Neuron (in vitro differentiated cells): ENCODE measurements around the gene GPR152.
"Not testable (repeated sequence)": the region's sequence is repeated elsewhere in the genome, so short reads cannot be mapped to it uniquely, and the experiment has no call there.

ENCODE experiments used
- H2AFZ ChIP-seq: one replicate; pipeline ENCODE4 v1.6.1; 2013; ENCODE audit warnings: low read depth, mild to moderate bottlenecking, inconsistent platforms, low read length, moderate library complexity
- H3K27me3 ChIP-seq: one replicate; pipeline ENCODE4 v1.6.1; 2013; ENCODE audit warnings: low read length; ENCODE audit not compliant: insufficient read depth
- H3K36me3 ChIP-seq: one replicate; pipeline ENCODE4 v1.6.1; 2013; ENCODE audit warnings: low read length; ENCODE audit not compliant: insufficient read depth
- H3K4me1 ChIP-seq: one replicate; pipeline ENCODE4 v1.6.1; 2013; ENCODE audit warnings: low read length; ENCODE audit not compliant: insufficient read depth
- H3K4me3 ChIP-seq: 2 replicates; pipeline ENCODE4 v1.5.1; 2013; ENCODE audit warnings: mild to moderate bottlenecking, low read length, moderate library complexity
- H3K9me3 ChIP-seq: one replicate; pipeline ENCODE4 v1.6.1; 2013; ENCODE audit warnings: low read length

The GPR152 gene

GRCh38 chr11:67427364-67427859 lies 25.1 kb downstream of the GPR152 start:
- Histone ChIP-seq H3K4me3 (peak overlapping the region; percentile 75), H3K4me1 (peaks cover 11% of the 10 kb centered on the region), H2AFZ (peak overlapping the region; percentile 92)
- H3K9me3 ChIP-seq, H3K36me3 ChIP-seq, H3K27me3 ChIP-seq: not testable (repeated sequence)

DNA sequence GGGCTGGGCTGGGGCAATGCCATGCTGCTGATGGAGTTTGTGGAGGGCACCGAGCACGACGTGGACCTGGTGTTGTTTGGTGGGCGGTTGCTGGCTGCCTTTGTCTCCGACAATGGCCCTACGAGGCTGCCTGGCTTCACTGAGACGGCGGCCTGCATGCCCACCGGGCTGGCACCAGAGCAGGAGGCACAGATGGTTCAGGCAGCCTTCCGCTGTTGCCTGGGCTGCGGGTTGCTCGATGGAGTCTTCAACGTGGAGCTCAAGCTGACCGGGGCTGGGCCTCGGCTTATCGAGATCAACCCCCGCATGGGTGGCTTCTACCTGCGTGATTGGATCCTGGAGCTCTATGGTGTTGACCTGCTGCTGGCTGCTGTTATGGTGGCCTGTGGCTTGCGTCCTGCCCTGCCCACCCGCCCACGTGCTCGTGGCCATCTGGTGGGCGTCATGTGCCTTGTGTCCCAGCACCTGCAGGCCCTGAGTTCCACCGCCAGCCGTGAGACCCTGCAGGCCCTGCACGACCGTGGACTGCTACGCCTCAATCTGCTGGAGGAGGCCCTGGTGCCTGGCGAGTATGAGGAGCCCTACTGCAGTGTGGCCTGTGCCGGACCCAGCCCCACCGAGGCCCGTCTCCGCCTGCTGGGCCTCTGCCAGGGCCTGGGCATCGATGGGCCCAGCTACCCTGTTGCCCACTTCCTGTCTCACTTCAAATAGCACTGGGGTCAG lies 28.5 kb downstream of the GPR152 start:
- Histone ChIP-seq H3K27me3 (no peaks in the 10 kb centered on the region), H3K36me3 (no peaks in the 10 kb centered on the region), H3K4me3 (no peak overlapping the region), H3K4me1 (peaks cover 16% of the 10 kb centered on the region), H2AFZ (no peak overlapping the region), H3K9me3 (no peaks in the 10 kb centered on the region)

DNA sequence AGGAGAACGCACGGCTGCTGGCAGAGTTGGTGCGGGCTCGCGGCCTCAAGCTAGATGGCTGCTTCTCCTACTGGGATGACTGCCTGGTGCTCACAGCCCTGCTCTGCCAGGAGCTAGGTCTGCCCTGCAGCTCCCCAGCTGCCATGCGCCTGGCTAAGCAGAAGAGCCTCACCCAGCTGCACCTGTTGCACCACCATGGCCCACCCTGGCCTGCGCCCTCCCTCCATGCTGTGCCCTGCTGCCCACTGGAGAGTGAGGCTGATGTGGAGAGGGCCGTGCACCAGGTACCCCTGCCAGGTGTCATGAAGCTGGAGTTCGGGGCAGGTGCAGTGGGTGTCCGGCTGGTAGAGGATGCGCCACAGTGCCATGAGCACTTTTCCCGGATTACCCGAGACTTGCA lies 29.1 kb downstream of the GPR152 start:
- Histone ChIP-seq H3K4me3 (no peak overlapping the region), H3K27me3 (no peaks in the 10 kb centered on the region), H3K9me3 (no peaks in the 10 kb centered on the region), H3K36me3 (no peaks in the 10 kb centered on the region), H3K4me1 (peaks cover 14% of the 10 kb centered on the region), H2AFZ (no peak overlapping the region)

GRCh38 chr11:67422891-67423290 lies 29.6 kb downstream of the GPR152 start:
- Histone ChIP-seq H2AFZ (no peak overlapping the region), H3K4me3 (no peak overlapping the region), H3K36me3 (no peaks in the 10 kb centered on the region), H3K9me3 (no peaks in the 10 kb centered on the region), H3K4me1 (peaks cover 14% of the 10 kb centered on the region), H3K27me3 (no peaks in the 10 kb centered on the region)

GRCh38 chr11:67421430-67422031 lies 31.0 kb downstream of the GPR152 start:
- Histone ChIP-seq H2AFZ (no peak overlapping the region), H3K4me3 (peak overlapping the region; percentile 39), H3K4me1 (peaks cover 10% of the 10 kb centered on the region), H3K9me3 (no peaks in the 10 kb centered on the region), H3K36me3 (no peaks in the 10 kb centered on the region), H3K27me3 (no peaks in the 10 kb centered on the region)

DNA sequence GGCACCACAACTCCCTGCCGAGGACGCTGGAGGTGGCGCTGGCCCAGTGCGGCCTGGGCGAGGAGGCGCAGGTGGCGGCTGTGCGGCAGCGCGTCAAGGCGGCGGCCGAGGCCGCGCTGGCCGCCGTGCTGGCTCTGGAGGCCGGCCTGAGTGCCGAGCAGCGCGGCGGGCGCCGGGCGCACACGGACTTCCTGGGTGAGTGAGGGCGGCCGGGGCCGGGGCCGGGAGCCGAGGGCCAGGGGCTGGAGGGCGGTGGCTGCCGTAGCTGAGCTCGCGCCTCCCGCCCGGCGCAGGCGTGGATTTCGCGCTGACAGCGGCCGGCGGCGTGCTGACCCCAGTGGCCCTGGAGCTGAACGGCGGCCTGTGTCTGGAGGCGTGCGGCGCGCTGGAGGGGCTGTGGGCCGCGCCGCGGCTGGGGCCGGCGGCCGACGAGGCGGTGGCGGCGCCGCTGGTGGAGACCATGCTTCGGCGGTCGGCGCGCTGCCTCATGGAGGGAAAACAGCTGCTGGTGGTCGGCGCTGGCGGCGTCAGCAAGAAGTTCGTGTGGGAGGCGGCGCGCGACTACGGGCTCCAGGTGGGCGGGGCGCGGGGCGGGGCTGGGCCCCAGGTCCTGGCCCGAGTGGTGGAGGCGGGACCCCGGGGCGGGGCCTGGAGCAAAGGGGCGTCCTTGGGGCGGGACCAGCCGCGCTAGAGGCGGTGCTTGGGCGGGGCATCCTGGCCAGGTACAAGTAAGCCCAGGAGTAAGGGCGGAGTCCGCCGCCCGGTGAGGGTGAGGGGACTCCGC lies 31.7 kb downstream of the GPR152 start:
- H3K27me3 ChIP-seq = no peaks in the 10 kb centered on the region

DNA sequence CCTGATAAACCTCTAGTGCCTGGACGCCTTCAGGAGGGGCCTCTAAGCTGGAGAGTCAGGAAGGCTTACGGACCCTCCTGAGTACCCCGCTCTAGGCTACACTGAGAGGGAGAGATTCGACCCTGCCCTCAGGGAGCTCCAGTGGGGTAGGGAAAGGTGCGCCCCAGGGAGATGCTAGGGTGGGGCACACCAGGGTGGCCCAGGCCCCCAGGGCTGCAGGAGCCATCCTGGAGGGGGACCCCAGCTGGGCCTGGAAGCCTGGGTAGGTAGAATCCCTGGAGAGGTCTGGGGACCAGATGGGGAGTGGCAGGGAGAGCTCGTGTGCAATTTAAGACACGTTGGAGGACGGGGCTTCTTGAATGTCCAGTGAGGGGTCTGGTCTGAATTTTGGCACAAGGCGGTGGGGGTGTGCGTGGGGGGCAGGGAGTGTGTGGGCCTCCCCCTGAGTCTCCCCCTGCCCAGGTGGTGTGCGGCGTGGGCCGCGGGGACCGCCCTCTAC lies 32.3 kb downstream of the GPR152 start:
- no peaks in the 10 kb centered on the region for H3K27me3 ChIP-seq
- H3K4me3 ChIP-seq = peak overlapping the region; percentile 64
- H3K9me3 ChIP-seq = no peaks in the 10 kb centered on the region

More for the DNA sequence above, 31.7 kb downstream of the GPR152 start:
- H2AFZ ChIP-seq = peak overlapping the region; percentile 78
- peaks cover 10% of the 10 kb centered on the region for H3K4me1 ChIP-seq
- no peaks in the 10 kb centered on the region for H3K36me3 ChIP-seq
- no peaks in the 10 kb centered on the region for H3K9me3 ChIP-seq
- H3K4me3 ChIP-seq = peak overlapping the region; percentile 64

DNA sequence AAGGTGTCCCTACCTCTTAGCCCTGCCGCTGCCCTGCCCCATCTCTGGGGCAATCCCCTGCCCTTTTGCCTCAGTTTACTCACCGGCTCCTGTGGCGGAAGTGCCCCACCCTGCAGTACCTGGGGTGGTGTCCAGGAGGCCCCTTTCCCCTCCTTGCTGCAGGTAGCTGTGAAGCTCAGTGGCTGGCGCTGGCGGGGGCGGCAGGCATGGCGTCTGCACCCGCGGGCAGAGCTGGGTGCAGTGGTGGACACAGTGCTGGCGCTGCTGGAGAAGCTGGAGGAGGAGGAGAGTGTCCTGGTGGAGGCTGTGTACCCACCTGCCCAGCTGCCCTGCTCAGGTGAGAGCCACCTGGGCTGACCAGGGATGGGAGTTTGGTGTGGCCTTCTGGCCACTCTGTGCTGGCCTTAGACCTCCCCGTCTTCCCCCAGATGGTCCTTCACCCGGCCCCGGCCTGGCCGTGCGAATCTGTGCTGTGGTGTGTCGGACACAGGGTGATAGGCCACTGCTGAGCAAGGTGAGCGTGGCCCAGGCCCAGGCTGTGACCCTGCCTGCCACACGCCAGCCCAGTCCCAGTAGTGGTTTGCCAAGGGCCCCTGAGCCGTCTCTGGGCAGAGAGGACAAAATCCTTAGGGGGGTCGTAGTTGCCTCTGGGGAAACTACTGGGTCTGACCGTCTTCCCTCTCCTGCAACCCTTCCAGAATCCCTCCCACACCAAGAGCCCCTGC lies 33.0 kb downstream of the GPR152 start:
- Histone ChIP-seq H3K4me3 (no peak overlapping the region), H3K27me3 (no peaks in the 10 kb centered on the region), H2AFZ (no peak overlapping the region), H3K4me1 (peaks cover 10% of the 10 kb centered on the region), H3K9me3 (no peaks in the 10 kb centered on the region), H3K36me3 (no peaks in the 10 kb centered on the region)

More for the DNA sequence above, 32.3 kb downstream of the GPR152 start:
- Histone ChIP-seq H3K36me3 (no peaks in the 10 kb centered on the region), H2AFZ (peak overlapping the region; percentile 78), H3K4me1 (peaks cover 10% of the 10 kb centered on the region)

DNA sequence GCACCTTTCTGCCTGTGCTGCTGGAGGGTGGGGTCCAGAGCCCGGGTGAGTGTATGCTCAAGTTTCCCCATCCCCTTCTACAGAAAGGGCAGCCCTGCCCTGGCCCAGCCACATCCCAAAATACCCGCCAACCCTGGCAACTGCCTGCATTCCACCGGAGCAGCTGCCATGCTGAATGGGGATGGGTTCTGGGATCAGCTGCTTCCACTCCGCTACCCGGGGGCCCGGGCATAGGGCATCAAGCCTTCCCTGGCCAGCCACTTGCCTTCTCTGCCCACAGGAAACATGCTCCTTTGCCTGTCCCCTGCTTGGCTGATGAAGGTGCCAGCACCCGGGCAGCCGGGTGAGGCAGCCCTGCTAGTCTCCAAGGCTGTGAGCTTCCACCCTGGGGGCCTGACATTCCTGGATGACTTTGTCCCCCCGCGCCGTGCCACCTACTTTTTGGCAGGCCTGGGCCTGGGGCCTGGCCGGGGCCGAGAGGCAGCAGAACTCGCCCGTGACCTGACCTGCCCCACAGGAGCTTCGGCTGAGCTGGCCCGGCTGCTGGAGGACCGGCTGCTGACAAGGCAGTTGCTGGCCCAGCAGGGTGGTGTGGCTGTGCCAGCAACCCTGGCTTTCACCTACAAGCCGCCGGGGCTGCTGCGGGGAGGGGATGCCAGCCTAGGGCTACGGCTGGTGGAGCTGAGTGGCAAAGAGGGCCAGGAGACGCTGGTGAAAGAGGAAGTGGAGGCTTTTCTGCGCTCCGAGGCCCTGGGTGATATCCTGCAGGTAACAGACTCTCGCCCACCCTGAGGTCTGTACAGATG lies 33.9 kb downstream of the GPR152 start:
- H3K4me1 ChIP-seq = peaks cover 10% of the 10 kb centered on the region
- H3K27me3 ChIP-seq = no peaks in the 10 kb centered on the region
- no peaks in the 10 kb centered on the region for H3K36me3 ChIP-seq
- no peak overlapping the region for H3K4me3 ChIP-seq
- H3K9me3 ChIP-seq = no peaks in the 10 kb centered on the region
- H2AFZ ChIP-seq = no peak overlapping the region

DNA sequence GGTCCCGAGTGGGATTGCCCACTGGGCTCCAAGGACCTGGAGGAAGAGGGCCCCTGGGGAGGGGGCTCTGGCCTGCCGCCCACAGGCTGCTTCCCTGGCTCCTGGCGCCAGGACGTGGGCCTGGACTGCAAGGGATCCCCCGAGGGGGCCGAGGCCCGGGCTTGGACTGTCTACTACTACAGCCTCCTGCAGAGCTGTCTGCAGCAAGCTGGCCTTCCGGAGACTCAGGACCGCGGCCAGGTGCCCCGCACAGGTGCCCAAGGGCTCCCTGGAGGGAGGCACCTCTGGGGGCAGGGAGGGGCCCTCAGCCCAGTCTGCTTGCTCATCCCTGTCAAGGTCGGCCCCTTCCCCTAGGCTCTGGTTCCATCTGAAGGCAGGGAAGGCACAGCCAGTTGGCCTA lies 35.1 kb downstream of the GPR152 start:
- Histone ChIP-seq H3K4me3 (no peak overlapping the region), H2AFZ (no peak overlapping the region), H3K9me3 (no peaks in the 10 kb centered on the region), H3K36me3 (no peaks in the 10 kb centered on the region), H3K4me1 (peaks cover 10% of the 10 kb centered on the region), H3K27me3 (no peaks in the 10 kb centered on the region)

DNA sequence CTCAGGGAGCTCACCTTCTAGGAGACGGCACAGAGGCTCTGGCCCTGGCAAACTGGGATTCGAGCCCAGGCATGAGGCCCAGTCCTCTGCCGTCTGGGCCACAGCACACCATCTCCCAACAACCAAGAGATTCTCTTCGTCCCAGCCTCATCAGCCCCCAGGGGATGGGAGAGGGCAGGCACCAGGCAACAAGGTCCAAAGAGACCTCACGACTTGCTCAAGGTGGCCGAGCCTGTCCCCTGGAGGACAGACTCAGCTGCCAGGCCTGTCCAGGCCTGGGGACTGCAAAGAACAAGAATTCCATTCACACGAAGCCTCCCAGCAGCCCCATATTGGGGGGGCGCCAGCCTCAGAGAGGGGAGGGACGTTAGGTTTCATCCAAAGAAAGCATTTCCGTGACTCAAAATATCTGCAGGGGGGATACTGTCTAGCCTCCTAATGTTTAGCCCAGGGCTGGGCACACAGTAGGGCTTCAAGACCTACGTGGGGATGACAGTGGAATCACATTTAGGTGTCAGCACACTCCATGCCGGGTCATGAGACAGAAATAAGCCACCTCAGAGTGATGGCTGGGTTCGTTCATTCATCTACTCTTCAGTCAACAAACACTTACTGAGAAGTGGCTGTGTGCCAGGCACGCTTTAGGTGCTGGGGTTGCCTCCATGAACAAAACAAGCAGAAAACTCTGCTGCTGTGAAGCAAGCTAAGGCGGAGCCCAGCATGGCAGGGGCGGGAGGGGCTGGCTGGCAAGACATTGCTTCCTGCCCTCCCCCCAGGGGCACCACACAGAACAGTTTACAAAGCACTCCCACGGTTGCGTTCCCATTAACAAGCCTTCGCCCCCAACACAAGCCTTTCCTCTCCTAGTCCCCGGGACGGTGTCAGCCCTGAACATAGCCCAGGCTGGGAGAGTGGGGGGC lies 35.9 kb downstream of the GPR152 start:
- Histone ChIP-seq H3K36me3 (no peaks in the 10 kb centered on the region), H3K4me1 (peaks cover 10% of the 10 kb centered on the region), H3K4me3 (no peak overlapping the region), H3K27me3 (no peaks in the 10 kb centered on the region), H2AFZ (no peak overlapping the region), H3K9me3 (no peaks in the 10 kb centered on the region)
